H1 (cell line): ENCODE data around the gene EPHA6. TPM values are rescaled to one million over a fixed set of nuclear protein-coding genes. Genes with fewer than 3 reads are reported as not detected.

ENCODE experiments used
- CTCF ChIA-PET: fragments of 300-600 bp; sonication (Branson Sonifier 250); formaldehyde crosslinking; loops from one replicate; lab custom pipeline; 2021; ENCODE audit not compliant: partially characterized antibody; lab: Charles Lee
- POLR2A ChIA-PET: fragments of 300-600 bp; sonication (Branson Sonifier 250); formaldehyde crosslinking; loops from one replicate; lab custom pipeline; 2021; ENCODE audit warnings: inconsistent platforms; ENCODE audit not compliant: partially characterized antibody; lab: Charles Lee
- DNase-seq, 2 experiments: peaks; one replicate each; pipeline versions ENCODE4 v3.0.0 to v3.0.0-alpha.2; 2010 to 2022; ENCODE audit warnings: low spot score in 2 of 2, low read depth in 1 of 2, mixed read lengths in 1 of 2
- FAIRE-seq: peaks from 2 replicates; lab custom pipeline; 2011; peaks lifted over from hg19 to GRCh38; lab: Jason Lieb, UNC
- H2AFZ ChIP-seq: 2 replicates; pipeline ENCODE4 v1.8.1; 2012; ENCODE audit warnings: low read length, inconsistent platforms
- H2AK5ac ChIP-seq: 2 replicates; pipeline ENCODE4 v1.6.1; 2013; ENCODE audit warnings: low read depth, low read length
- H2BK120ac ChIP-seq: replicated peaks from 2 replicates; pipeline ENCODE3; 2013; ENCODE audit warnings: low read depth, low read length, inconsistent platforms
- H2BK12ac ChIP-seq: 2 replicates; pipeline ENCODE4 v1.6.1; 2013; ENCODE audit warnings: low read depth, low read length
- H2BK15ac ChIP-seq: 2 replicates; pipeline ENCODE4 v1.6.1; 2013; ENCODE audit warnings: low read length
- H2BK20ac ChIP-seq: 2 replicates; pipeline ENCODE4 v1.6.1; 2013; ENCODE audit warnings: low read length
- H2BK5ac ChIP-seq: 2 replicates; pipeline ENCODE4 v1.6.1; 2013; ENCODE audit warnings: low read depth, low read length
- H3K14ac ChIP-seq: 2 replicates; pipeline ENCODE4 v1.6.1; 2013; ENCODE audit warnings: inconsistent platforms; ENCODE audit not compliant: insufficient read length
- H3K18ac ChIP-seq: 2 replicates; pipeline ENCODE4 v1.6.1; 2013; ENCODE audit warnings: low read length; ENCODE audit errors: extremely low read depth
- H3K23ac ChIP-seq: 2 replicates; pipeline ENCODE4 v1.6.1; 2013; ENCODE audit warnings: inconsistent platforms; ENCODE audit not compliant: insufficient read length
- H3K23me2 ChIP-seq: 2 replicates; pipeline ENCODE4 v1.6.1; 2013; ENCODE audit warnings: low read depth, low read length
- H3K27ac ChIP-seq: 2 replicates; pipeline ENCODE4 v1.6.1; 2011; ENCODE audit warnings: low read depth, low read length, inconsistent platforms
- H3K27me3 ChIP-seq, 4 experiments: replicated peaks in 1 of 4; 1 replicate in 1 of 4; 2 replicates in 3 of 4; pipeline versions ENCODE4 v1.6.1 to v1.8.1; 2011 to 2013; ENCODE audit warnings: low read length in 3 of 4, mild to moderate bottlenecking in 3 of 4, inconsistent platforms in 2 of 4, mixed read lengths in 2 of 4, moderate library complexity in 1 of 4; ENCODE audit not compliant: control insufficient read depth in 3 of 4, insufficient read depth in 3 of 4; ENCODE audit errors: extremely low read depth in 1 of 4
- H3K36me3 ChIP-seq, 4 experiments: 2 replicates each; pipeline versions ENCODE4 v1.6.1 to v1.8.1; 2011 to 2013; ENCODE audit warnings: mild to moderate bottlenecking in 4 of 4, low read length in 3 of 4, moderate library complexity in 2 of 4, control low read depth in 1 of 4, inconsistent platforms in 1 of 4; ENCODE audit not compliant: insufficient read depth in 4 of 4, control insufficient read depth in 2 of 4
- H3K4ac ChIP-seq: replicated peaks from 2 replicates; pipeline ENCODE3; 2013; ENCODE audit warnings: low read length, low read depth, mixed read lengths, inconsistent platforms; ENCODE audit not compliant: insufficient read length
- H3K4me1 ChIP-seq, 4 experiments: replicated peaks in 1 of 4; 1 replicate in 1 of 4; 2 replicates in 3 of 4; pipeline versions ENCODE4 v1.6.1 to v1.8.1; 2011 to 2013; ENCODE audit warnings: low read length in 3 of 4, inconsistent platforms in 2 of 4, mixed read lengths in 1 of 4; ENCODE audit not compliant: insufficient read depth in 4 of 4, control insufficient read depth in 3 of 4
- H3K4me2 ChIP-seq, 2 experiments: 2 replicates each; pipeline versions ENCODE4 v1.6.1 to v1.8.1; 2011 to 2013; ENCODE audit warnings: low read depth in 2 of 2, low read length in 2 of 2, control low read depth in 1 of 2, inconsistent platforms in 1 of 2, mild to moderate bottlenecking in 1 of 2; ENCODE audit not compliant: insufficient read depth in 1 of 2
- H3K4me3 ChIP-seq, 4 experiments: fragments of 200-600, 300-600 bp in 1 of 4; sonication (generic), shearing (Covaris generic), sonication (Bioruptor Twin) in 1 of 4; 2 replicates each; pipeline versions ENCODE4 v1.5.1 to v1.8.1; 2011 to 2016; ENCODE audit warnings: low read length in 4 of 4, low read depth in 3 of 4, control low read depth in 2 of 4, inconsistent platforms in 2 of 4, mild to moderate bottlenecking in 2 of 4, mixed read lengths in 1 of 4, moderate library complexity in 1 of 4; ENCODE audit not compliant: insufficient read depth in 2 of 4; ENCODE audit errors: extremely low read depth in 1 of 4
- H3K56ac ChIP-seq: replicated peaks from 2 replicates; pipeline ENCODE3; 2013; ENCODE audit warnings: low read depth, mild to moderate bottlenecking, mixed read lengths, low read length, inconsistent platforms; ENCODE audit not compliant: insufficient read length
- H3K79me1 ChIP-seq: 2 replicates; pipeline ENCODE4 v1.6.1; 2013; ENCODE audit warnings: low read depth, low read length, control low read depth
- H3K79me2 ChIP-seq, 2 experiments: 2 replicates each; pipeline versions ENCODE4 v1.6.1 to v1.8.1; 2012 to 2013; ENCODE audit warnings: low read length in 2 of 2, mild to moderate bottlenecking in 2 of 2, inconsistent platforms in 1 of 2; ENCODE audit not compliant: insufficient read depth in 2 of 2, control insufficient read depth in 1 of 2
- H3K9ac ChIP-seq, 4 experiments: replicated peaks in 1 of 4; 1 replicate in 1 of 4; 2 replicates in 3 of 4; pipeline versions ENCODE4 v1.6.1 to v1.8.1; 2011 to 2013; ENCODE audit warnings: low read depth in 3 of 4, low read length in 3 of 4, control low read depth in 2 of 4, mild to moderate bottlenecking in 2 of 4, moderate library complexity in 2 of 4, inconsistent platforms in 1 of 4; ENCODE audit errors: extremely low read depth in 1 of 4
- H3K9me3 ChIP-seq, 2 experiments: 2 replicates each; pipeline versions ENCODE4 v1.6.1 to v1.8.1; 2012 to 2013; ENCODE audit warnings: mild to moderate bottlenecking in 2 of 2, moderate library complexity in 2 of 2, control low read depth in 1 of 2, inconsistent platforms in 1 of 2, low read depth in 1 of 2, low read length in 1 of 2, mixed read lengths in 1 of 2; ENCODE audit not compliant: insufficient read depth in 2 of 2
- H4K20me1 ChIP-seq, 2 experiments: replicated peaks in 1 of 2; 2 replicates each; pipeline versions ENCODE3 to v1.8.1; 2011 to 2013; ENCODE audit warnings: inconsistent platforms in 2 of 2, low read length in 2 of 2, mild to moderate bottlenecking in 1 of 2; ENCODE audit not compliant: insufficient read depth in 2 of 2, control insufficient read depth in 1 of 2
- H4K5ac ChIP-seq: 2 replicates; pipeline ENCODE4 v1.6.1; 2013; ENCODE audit warnings: low read length, low read depth, mixed read lengths, inconsistent platforms; ENCODE audit not compliant: insufficient read length
- H4K8ac ChIP-seq: 2 replicates; pipeline ENCODE4 v1.8.0; 2013; ENCODE audit warnings: mild to moderate bottlenecking, moderate library complexity, low read length, inconsistent platforms; ENCODE audit not compliant: insufficient read depth; ENCODE audit errors: extremely low read depth
- H4K91ac ChIP-seq: replicated peaks from 2 replicates; pipeline ENCODE3; 2013; ENCODE audit warnings: low read length, mixed read lengths, inconsistent platforms; ENCODE audit not compliant: insufficient read length
- CEBPB ChIP-seq: IDR thresholded peaks from 2 replicates; pipeline ENCODE4 v1.6.1; 2012; ENCODE audit warnings: low read depth, low read length
- CHD2 ChIP-seq: IDR thresholded peaks from 2 replicates; pipeline ENCODE4 v1.6.1; 2012; ENCODE audit warnings: low read length, improper control_type of control experiment
- KDM1A ChIP-seq: fragments of 200-600, 300-600 bp; sonication (generic); IDR thresholded peaks from 2 replicates; pipeline ENCODE4 v1.7.1; 2016; ENCODE audit warnings: mild to moderate bottlenecking, low read length, borderline replicate concordance
- RXRA ChIP-seq: IDR thresholded peaks from 2 replicates; pipeline ENCODE4 v1.6.1; 2011; ENCODE audit warnings: low read depth, mild to moderate bottlenecking, low read length, moderate library complexity; ENCODE audit not compliant: insufficient read depth
- SP2 ChIP-seq: IDR thresholded peaks from 2 replicates; pipeline ENCODE4 v1.6.1; 2012; ENCODE audit warnings: mild to moderate bottlenecking, low read length, inconsistent platforms
- ZNF274 ChIP-seq: IDR thresholded peaks from 2 replicates; pipeline ENCODE4 v1.7.0; 2012; ENCODE audit warnings: low read length, borderline replicate concordance; ENCODE audit errors: extremely low read depth
- WGBS, 2 experiments: shearing (Covaris generic) in 1 of 2; methylation state at CpG; one replicate each; pipeline versions ENCODE4 v1.1.6 to v1.1.7; 2013 to 2015; ENCODE audit warnings: low lambda C conversion rate in 2 of 2, mixed read lengths in 2 of 2, inconsistent platforms in 1 of 2, low coverage in 1 of 2, missing lambda C conversion rate in 1 of 2; ENCODE audit not compliant: insufficient replicate concordance in 2 of 2, insufficient coverage in 1 of 2, insufficient read length in 1 of 2; ENCODE audit errors: extremely low coverage in 1 of 2, missing lambda C conversion rate in 1 of 2; 5-methylcytosine and 5-hydroxymethylcytosine counted together
- polyA plus RNA-seq, 7 experiments: library from polyadenylated mRNA; depleted of rRNA in 3 of 7; stranded (reverse) in 5 of 7; unstranded in 2 of 7; fragments of >200 nt in 5 of 7; fragments of 200-250 nt in 2 of 7; gene quantifications; 1 replicate in 5 of 7; 2 replicates in 1 of 7; 4 replicates in 1 of 7; pipeline versions ENCODE4 v1.2.1 to v1.2.3, GENCODE V29; 2011 to 2013; ENCODE audit warnings: missing spikeins in 2 of 7, mixed read lengths in 2 of 7
- total RNA-seq: library from RNA; stranded (reverse); fragmentation: NEBNext Ultra II Directional; extraction: Animal tissue kit (Norgen Biotek cat#: 25700); gene quantifications from 2 replicates; pipeline ENCODE4 v1.2.1, GENCODE V29; 2021
- TF ChIP-seq, protein P1 (sequence below): IDR thresholded peaks from 2 replicates; pipeline ENCODE4 v1.6.1; 2011; ENCODE audit warnings: low read depth, mild to moderate bottlenecking, low read length; ENCODE audit not compliant: insufficient read depth

Gene EPHA6
- total and polyA plus RNA-seq, 2 of the 8 experiments (the other 6 are each of a cell fraction or from before 2014, with no cell fraction given): 0.83 to 3.2 TPM

- 89% methylated on average over 2 of the region's 2 CpGs; no CpG with 5 or more reads in 1 of the 2 experiments for WGBS, 2 experiments
- H2AK5ac ChIP-seq: no peak overlapping the region
- H4K8ac ChIP-seq: no peak overlapping the region
- H4K20me1 ChIP-seq: no peaks in the 10 kb centered on the region
- H3K4me2 ChIP-seq: no peak overlapping the region
- no peaks in the 10 kb centered on the region for H3K79me2 ChIP-seq
- H3K36me3 ChIP-seq: no peaks in the 10 kb centered on the region
- H3K79me1 ChIP-seq: no peaks in the 10 kb centered on the region
- H2BK120ac ChIP-seq: no peak overlapping the region
- no peak for FAIRE-seq
- no peak overlapping the region for H3K9ac ChIP-seq
- ChIA-PET CTCF (interaction anchor here (1.1 kb wide), 1 partner anchor 169 kb away, joined by 4 read pairs; no protein-coding TSS in a partner anchor), POLR2A (no interaction called here)
- H3K18ac ChIP-seq: no peak overlapping the region
- H3K27me3 ChIP-seq: no peaks in the 10 kb centered on the region
- no peak overlapping the region for H3K27ac ChIP-seq
- no peak overlapping the region for H2BK5ac ChIP-seq
- H2BK12ac ChIP-seq: no peak overlapping the region
- no peaks in the 10 kb centered on the region for H3K4me1 ChIP-seq
- DNase-seq: no peak
- no peak overlapping the region for H3K56ac ChIP-seq
- no peak overlapping the region for H3K4me3 ChIP-seq
- no peak overlapping the region for H2BK20ac ChIP-seq
- no peak overlapping the region for H3K23ac ChIP-seq
- no peak overlapping the region for H2AFZ ChIP-seq
- H3K9me3 ChIP-seq: peaks cover 5 to 11% of the 10 kb centered on the region in 2 experiments
- H3K23me2 ChIP-seq: no peaks in the 10 kb centered on the region
- no peak overlapping the region for H4K91ac ChIP-seq
- H4K5ac ChIP-seq: no peak overlapping the region
- H3K14ac ChIP-seq: no peak overlapping the region
- no peak overlapping the region for H3K4ac ChIP-seq
- TF ChIP-seq, protein P1, sequence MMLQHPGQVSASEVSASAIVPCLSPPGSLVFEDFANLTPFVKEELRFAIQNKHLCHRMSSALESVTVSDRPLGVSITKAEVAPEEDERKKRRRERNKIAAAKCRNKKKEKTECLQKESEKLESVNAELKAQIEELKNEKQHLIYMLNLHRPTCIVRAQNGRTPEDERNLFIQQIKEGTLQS: no peak
- TF ChIP-seq SP2: no peak
- TF ChIP-seq RXRA: no peak
- no peak for TF ChIP-seq KDM1A
- TF ChIP-seq ZNF274: no peak
- no peak for TF ChIP-seq CHD2
- no peak for TF ChIP-seq CEBPB
- no peak overlapping the region for H2BK15ac ChIP-seq
These were observed 736.0 kb downstream of the EPHA6 start for GRCh38 chr3:97550408-97550807.
